IMR-90 (cell line): ENCODE data around the gene SSBP3. TPM values are rescaled to one million over a fixed set of nuclear protein-coding genes. Genes with fewer than 3 reads are reported as not detected.

Experiments
- ATAC-seq: fragments of 200-7000 bp; cut with Tn5 transposase; 2 replicates; pipeline ENCODE4 v1.9.1; 2020; ENCODE audit warnings: low read depth, mild to moderate bottlenecking, moderate library complexity
- BruUV-seq: library from RNA; stranded (reverse); fragments of 400-500 nt; replicated peaks from 2 replicates; lab custom pipeline; 2021; lab: Mats Ljungman, UMichigan
- CTCF ChIA-PET: fragments of 300-600 bp; formaldehyde crosslinking; extraction: SDS; loops from one replicate; lab custom pipeline; 2021; ENCODE audit warnings: antibody characterized with exemption; lab: Yijun Ruan, JAX
- POLR2A ChIA-PET: fragments of 300-600 bp; sonication (Branson Sonifier 250); formaldehyde crosslinking; loops from one replicate; lab custom pipeline; 2022; ENCODE audit warnings: antibody characterized with exemption; ENCODE audit not compliant: unreplicated experiment; lab: Charles Lee
- DNase-seq: peaks from one replicate; pipeline ENCODE4 v3.0.0; 2013
- H2AFZ ChIP-seq: replicated peaks from 2 replicates; pipeline ENCODE3; 2013; ENCODE audit warnings: low read length, mild to moderate bottlenecking; ENCODE audit not compliant: poor library complexity
- H2AK5ac ChIP-seq: 2 replicates; pipeline ENCODE4 v1.6.1; 2013; ENCODE audit warnings: low read depth, low read length, inconsistent platforms
- H2AK9ac ChIP-seq: replicated peaks from 2 replicates; pipeline ENCODE3; 2013; ENCODE audit warnings: mild to moderate bottlenecking, low read depth, low read length, moderate library complexity; ENCODE audit not compliant: poor library complexity
- H2BK120ac ChIP-seq: 2 replicates; pipeline ENCODE4 v1.6.1; 2013; ENCODE audit warnings: low read depth, low read length, inconsistent platforms
- H2BK15ac ChIP-seq: 3 replicates; pipeline ENCODE4 v1.6.1; 2013; ENCODE audit warnings: low read depth, low read length, inconsistent platforms
- H2BK20ac ChIP-seq: 2 replicates; pipeline ENCODE4 v1.6.1; 2013; ENCODE audit warnings: low read depth, mild to moderate bottlenecking, inconsistent platforms, low read length, moderate library complexity
- H2BK5ac ChIP-seq: 2 replicates; pipeline ENCODE4 v1.6.1; 2013; ENCODE audit warnings: mild to moderate bottlenecking, low read depth, low read length, inconsistent platforms; ENCODE audit not compliant: poor library complexity, severe bottlenecking
- H3K14ac ChIP-seq: replicated peaks from 2 replicates; pipeline ENCODE4 v1.6.1; 2013; ENCODE audit warnings: low read depth, low read length, inconsistent platforms
- H3K18ac ChIP-seq: 2 replicates; pipeline ENCODE4 v1.6.1; 2013; ENCODE audit warnings: low read depth, low read length, control low read depth
- H3K23ac ChIP-seq: 2 replicates; pipeline ENCODE4 v1.6.1; 2013; ENCODE audit warnings: low read depth, low read length, inconsistent platforms
- H3K27ac ChIP-seq: 2 replicates; pipeline ENCODE4 v1.5.1; 2013; ENCODE audit warnings: mild to moderate bottlenecking, control low read depth, low read length; ENCODE audit not compliant: insufficient read depth
- H3K27me3 ChIP-seq: 2 replicates; pipeline ENCODE4 v1.6.1; 2013; ENCODE audit warnings: low read length; ENCODE audit not compliant: control insufficient read depth, insufficient read depth
- H3K36me3 ChIP-seq: 2 replicates; pipeline ENCODE4 v1.6.1; 2013; ENCODE audit warnings: low read length, mixed read lengths; ENCODE audit not compliant: control insufficient read depth, insufficient read depth
- H3K4ac ChIP-seq: 2 replicates; pipeline ENCODE4 v1.6.1; 2013; ENCODE audit warnings: low read depth, low read length, inconsistent platforms
- H3K4me1 ChIP-seq: 2 replicates; pipeline ENCODE4 v1.6.1; 2013; ENCODE audit warnings: low read length, mixed read lengths; ENCODE audit not compliant: control insufficient read depth, insufficient read depth
- H3K4me2 ChIP-seq: 2 replicates; pipeline ENCODE4 v1.6.1; 2013; ENCODE audit warnings: low read depth, mild to moderate bottlenecking, control low read depth, low read length, moderate library complexity
- H3K4me3 ChIP-seq: 2 replicates; pipeline ENCODE4 v1.5.1; 2013; ENCODE audit warnings: low read depth, mild to moderate bottlenecking, control low read depth, low read length, moderate library complexity; ENCODE audit not compliant: insufficient read depth
- H3K56ac ChIP-seq: 2 replicates; pipeline ENCODE4 v1.6.1; 2013; ENCODE audit warnings: low read length, inconsistent platforms; ENCODE audit not compliant: insufficient read depth; ENCODE audit errors: extremely low read depth
- H3K79me1 ChIP-seq, 2 experiments: 2 replicates each; pipeline ENCODE4 v1.6.1; 2013; ENCODE audit warnings: low read length in 2 of 2, inconsistent platforms in 1 of 2, low read depth in 1 of 2
- H3K9ac ChIP-seq: 2 replicates; pipeline ENCODE4 v1.6.1; 2013; ENCODE audit warnings: low read depth, low read length, control low read depth
- H3K9me1 ChIP-seq: 2 replicates; pipeline ENCODE4 v1.6.1; 2013; ENCODE audit warnings: low read length, inconsistent platforms; ENCODE audit not compliant: insufficient read depth
- H3K9me3 ChIP-seq: 2 replicates; pipeline ENCODE4 v1.6.1; 2013; ENCODE audit warnings: low read length; ENCODE audit not compliant: control insufficient read depth, insufficient read depth
- H4K20me1 ChIP-seq: 2 replicates; pipeline ENCODE4 v1.6.1; 2013; ENCODE audit warnings: low read length, inconsistent platforms; ENCODE audit not compliant: insufficient read depth
- H4K5ac ChIP-seq: 2 replicates; pipeline ENCODE4 v1.6.1; 2013; ENCODE audit warnings: mild to moderate bottlenecking, low read depth, low read length, control low read depth
- H4K8ac ChIP-seq, 2 experiments: 2 replicates each; pipeline ENCODE4 v1.6.1; 2013; ENCODE audit warnings: low read depth in 2 of 2, low read length in 2 of 2, control low read depth in 1 of 2, inconsistent platforms in 1 of 2
- H4K91ac ChIP-seq: 2 replicates; pipeline ENCODE4 v1.6.1; 2013; ENCODE audit warnings: low read depth, low read length, inconsistent platforms; ENCODE audit not compliant: insufficient read depth
- BHLHE40 ChIP-seq: fragments of 150-350 bp; IDR thresholded peaks from 2 replicates; pipeline ENCODE4 v1.6.1; 2016; ENCODE audit warnings: mild to moderate bottlenecking, low read depth, low read length
- CEBPB ChIP-seq: IDR thresholded peaks from 2 replicates; pipeline ENCODE4 v1.6.1; 2012; ENCODE audit warnings: low read depth, low read length, improper control_type of control experiment
- CHD1 ChIP-seq: IDR thresholded peaks from 2 replicates; pipeline ENCODE4 v1.6.1; 2012; ENCODE audit warnings: low read depth, low read length, improper control_type of control experiment
- CTCF ChIP-seq: conservative IDR thresholded peaks from 2 replicates; pipeline ENCODE4 v1.5.1; 2012; ENCODE audit warnings: mild to moderate bottlenecking, low read depth, low read length, improper control_type of control experiment
- ELK1 ChIP-seq: fragments of 150-350 bp; IDR thresholded peaks from 2 replicates; pipeline ENCODE4 v1.6.1; 2016; ENCODE audit warnings: low read depth, mild to moderate bottlenecking, low read length, moderate library complexity, borderline replicate concordance
- FOS ChIP-seq: fragments of 150-350 bp; IDR thresholded peaks from 2 replicates; pipeline ENCODE4 v1.6.1; 2016; ENCODE audit warnings: low read depth, low read length
- MAFK ChIP-seq: IDR thresholded peaks from 2 replicates; pipeline ENCODE4 v1.6.1; 2012; ENCODE audit warnings: low read depth, low read length, improper control_type of control experiment
- MAZ ChIP-seq: IDR thresholded peaks from 2 replicates; pipeline ENCODE4 v1.6.1; 2012; ENCODE audit warnings: low read depth, mild to moderate bottlenecking, low read length, improper control_type of control experiment, moderate library complexity, borderline replicate concordance
- MXI1 ChIP-seq: IDR thresholded peaks from 2 replicates; pipeline ENCODE4 v1.6.1; 2012; ENCODE audit warnings: low read depth, mild to moderate bottlenecking, low read length, moderate library complexity, borderline replicate concordance
- NFE2L2 ChIP-seq: fragments of 150-350 bp; IDR thresholded peaks from 2 replicates; pipeline ENCODE4 v1.6.1; 2016; ENCODE audit warnings: low read depth, mild to moderate bottlenecking, low read length
- POLR2A ChIP-seq: IDR thresholded peaks from 2 replicates; pipeline ENCODE4 v1.6.1; 2012; ENCODE audit warnings: mild to moderate bottlenecking, low read depth, low read length
- RAD21 ChIP-seq: IDR thresholded peaks from 2 replicates; pipeline ENCODE4 v1.6.1; 2012; ENCODE audit warnings: low read length, improper control_type of control experiment
- RCOR1 ChIP-seq: IDR thresholded peaks from 2 replicates; pipeline ENCODE4 v1.6.1; 2012; ENCODE audit warnings: mild to moderate bottlenecking, low read length, improper control_type of control experiment; ENCODE audit not compliant: insufficient replicate concordance
- RFX5 ChIP-seq: IDR thresholded peaks from 2 replicates; pipeline ENCODE4 v1.8.0; 2012; ENCODE audit warnings: low read depth, mild to moderate bottlenecking, low read length, moderate library complexity
- SMC3 ChIP-seq: fragments of 150-350 bp; IDR thresholded peaks from 2 replicates; pipeline ENCODE4 v1.6.1; 2016; ENCODE audit warnings: low read depth, mild to moderate bottlenecking, antibody characterized with exemption, low read length, moderate library complexity
- USF2 ChIP-seq: fragments of 150-350 bp; IDR thresholded peaks from 2 replicates; pipeline ENCODE4 v1.6.1; 2017; ENCODE audit warnings: mild to moderate bottlenecking, antibody characterized with exemption, low read length, low read depth
- WGBS, 2 experiments: methylation state at CpG; one replicate each; pipeline versions ENCODE4 v1.1.5 to v1.1.7; 2013; ENCODE audit warnings: missing lambda C conversion rate in 2 of 2; ENCODE audit not compliant: insufficient read length in 1 of 2; ENCODE audit errors: extremely low coverage in 2 of 2; 5-methylcytosine and 5-hydroxymethylcytosine counted together
- dilution Hi-C: fragments of 300-500 bp; cut with HindIII; formaldehyde crosslinking; loops from one replicate; pipeline ENCODE4 v1.14.3; 2018; ENCODE audit warnings: low sequenced_read_pairs; ENCODE audit not compliant: unreplicated experiment
- in situ Hi-C: fragments of 300-500 bp; cut with MboI; formaldehyde crosslinking; loops from 3 replicates; pipeline ENCODE4 v1.14.3; 2019; ENCODE audit warnings: low sequenced_read_pairs, inconsistent platforms, mixed read lengths
- intact Hi-C: fragments of 100-400 bp; cut with micrococcal nuclease; formaldehyde crosslinking; loops from 2 replicates; pipeline ENCODE4 v1.10.0; 2022
- polyA plus RNA-seq, 3 experiments: library from polyadenylated mRNA; depleted of rRNA; stranded (reverse); fragments of >200 nt; gene quantifications; 2 replicates each; pipeline ENCODE4 v1.2.3, GENCODE V29; 2012; ENCODE audit warnings: low replicate concordance in 1 of 3
- total RNA-seq: library from RNA; depleted of rRNA; stranded (reverse); fragments of >200 nt; gene quantifications from 2 replicates; pipeline ENCODE4 v1.2.3, GENCODE V29; 2012

SSBP3 gene
- total and polyA plus RNA-seq, 2 of the 4 experiments (the other 2 are of a cell fraction) = 10.9 to 39.6 TPM

GRCh38 chr1:54341763-54342162 is 64.4 kb downstream of the SSBP3 start:
- H2BK5ac ChIP-seq = no peak overlapping the region
- H3K23ac ChIP-seq = no peak overlapping the region
- H3K4me3 ChIP-seq = no peak overlapping the region
- H3K9me1 ChIP-seq = peaks cover 12% of the 10 kb centered on the region
- H4K20me1 ChIP-seq = peaks cover 4% of the 10 kb centered on the region; the same call in 1 of the 2 replicates
- H3K18ac ChIP-seq = no peak overlapping the region
- no peak overlapping the region for H2AK5ac ChIP-seq
- BruUV-seq = no TSS peak
- H3K9me3 ChIP-seq = no peaks in the 10 kb centered on the region
- TF ChIP-seq CTCF = no peak
- no peak for TF ChIP-seq SMC3
- TF ChIP-seq BHLHE40 = no peak
- TF ChIP-seq RAD21 = no peak
- no peak for TF ChIP-seq POLR2A
- no peak for TF ChIP-seq RCOR1
- no peak for TF ChIP-seq MAFK
- TF ChIP-seq CEBPB = no peak
- no peak for TF ChIP-seq CHD1
- no peak for TF ChIP-seq MXI1
- TF ChIP-seq FOS = no peak
- no peak for TF ChIP-seq MAZ
- no peak for TF ChIP-seq RFX5
- TF ChIP-seq USF2 = no peak
- TF ChIP-seq ELK1 = no peak
- no peak for TF ChIP-seq NFE2L2
- peaks cover 42 to 75% of the 10 kb centered on the region in 2 experiments for H3K79me1 ChIP-seq
- dilution Hi-C loops (no loop called here), intact Hi-C loops (no loop called here), in situ Hi-C loops (no loop called here)
- H4K8ac ChIP-seq = no peak overlapping the region
- no peak overlapping the region for H2BK15ac ChIP-seq
- ChIA-PET POLR2A (no interaction called here), CTCF (no interaction called here)
- H3K4me2 ChIP-seq = no peak overlapping the region
- no peak overlapping the region for H4K5ac ChIP-seq
- no peak overlapping the region for H4K91ac ChIP-seq
- peaks cover 15% of the 10 kb centered on the region for H3K4me1 ChIP-seq
- H2AFZ ChIP-seq = no peak overlapping the region
- DNase-seq (no peak), ATAC-seq (no peak)
- no peak overlapping the region for H3K9ac ChIP-seq
- 94% methylated on average over 3 of the region's 9 CpGs; no CpG with 5 or more reads in 1 of the 2 experiments for WGBS, 2 experiments
- H2BK120ac ChIP-seq = no peak overlapping the region
- no peak overlapping the region for H2AK9ac ChIP-seq
- no peaks in the 10 kb centered on the region for H3K27me3 ChIP-seq
- H3K36me3 ChIP-seq = peaks cover 7% of the 10 kb centered on the region
- no peak overlapping the region for H3K27ac ChIP-seq
- H3K14ac ChIP-seq = no peak overlapping the region
- no peak overlapping the region for H3K56ac ChIP-seq
- no peak overlapping the region; the same call in 1 of the 2 replicates for H3K4ac ChIP-seq
- no peak overlapping the region for H2BK20ac ChIP-seq
